H9 (cell line): ENCODE results near the gene CLPTM1L. TPM values are rescaled to one million over a fixed set of nuclear protein-coding genes. Genes with fewer than 3 reads are reported as not detected.

Experiments
- DNase-seq: peaks from one replicate; pipeline ENCODE4 v3.0.0-alpha.2; 2017
- H2AFZ ChIP-seq: one replicate; pipeline ENCODE4 v1.6.1; 2013; ENCODE audit warnings: mild to moderate bottlenecking, low read length, control low read depth, moderate library complexity
- H2AK5ac ChIP-seq: 2 replicates; pipeline ENCODE4 v1.6.1; 2013; ENCODE audit warnings: low read length, control low read depth, mixed read lengths; ENCODE audit not compliant: insufficient read length
- H2BK120ac ChIP-seq: one replicate; pipeline ENCODE4 v1.6.1; 2013; ENCODE audit warnings: low read depth, mild to moderate bottlenecking, low read length, control low read depth, inconsistent platforms; ENCODE audit not compliant: poor library complexity, severe bottlenecking
- H2BK12ac ChIP-seq: 2 replicates; pipeline ENCODE4 v1.6.1; 2013; ENCODE audit warnings: low read length, control low read depth, mixed read lengths, low read depth; ENCODE audit not compliant: insufficient read length
- H2BK15ac ChIP-seq: 2 replicates; pipeline ENCODE4 v1.6.1; 2013; ENCODE audit warnings: low read depth, low read length, control low read depth
- H2BK20ac ChIP-seq: one replicate; pipeline ENCODE4 v1.6.1; 2013; ENCODE audit warnings: low read depth, mild to moderate bottlenecking, low read length, control low read depth, inconsistent platforms; ENCODE audit not compliant: poor library complexity, severe bottlenecking
- H2BK5ac ChIP-seq: 2 replicates; pipeline ENCODE4 v1.6.1; 2013; ENCODE audit warnings: low read length, control low read depth, mixed read lengths; ENCODE audit not compliant: insufficient read length
- H3K14ac ChIP-seq: 2 replicates; pipeline ENCODE4 v1.6.1; 2013; ENCODE audit warnings: low read length, control low read depth; ENCODE audit not compliant: insufficient read depth
- H3K18ac ChIP-seq: 2 replicates; pipeline ENCODE4 v1.6.1; 2013; ENCODE audit warnings: low read depth, mild to moderate bottlenecking, mixed read lengths, low read length, control low read depth; ENCODE audit not compliant: insufficient read length
- H3K23ac ChIP-seq: 2 replicates; pipeline ENCODE4 v1.6.1; 2013; ENCODE audit warnings: low read length, control low read depth, mixed read lengths, low read depth; ENCODE audit not compliant: insufficient read length
- H3K23me2 ChIP-seq: 2 replicates; pipeline ENCODE4 v1.6.1; 2013; ENCODE audit warnings: low read depth, mild to moderate bottlenecking, mixed read lengths, low read length, control low read depth; ENCODE audit not compliant: insufficient read length, poor library complexity, severe bottlenecking
- H3K27ac ChIP-seq: 2 replicates; pipeline ENCODE4 v1.5.1; 2013; ENCODE audit warnings: low read length, control low read depth, mixed read lengths, low read depth; ENCODE audit not compliant: insufficient read length
- H3K27me3 ChIP-seq: 2 replicates; pipeline ENCODE4 v1.6.1; 2013; ENCODE audit warnings: low read length, control low read depth, inconsistent platforms; ENCODE audit not compliant: insufficient read depth
- H3K4ac ChIP-seq: 2 replicates; pipeline ENCODE4 v1.6.1; 2013; ENCODE audit warnings: low read depth, mild to moderate bottlenecking, control low read depth, inconsistent platforms, low read length, moderate library complexity
- H3K4me1 ChIP-seq: 2 replicates; pipeline ENCODE4 v1.6.1; 2013; ENCODE audit warnings: low read length, control low read depth, inconsistent platforms; ENCODE audit not compliant: insufficient read depth
- H3K4me2 ChIP-seq: 2 replicates; pipeline ENCODE4 v1.6.1; 2013; ENCODE audit warnings: low read length, control low read depth, mixed read lengths; ENCODE audit not compliant: insufficient read length, insufficient read depth
- H3K56ac ChIP-seq: 2 replicates; pipeline ENCODE4 v1.6.1; 2013; ENCODE audit warnings: low read depth, mild to moderate bottlenecking, mixed read lengths, low read length, control low read depth; ENCODE audit not compliant: insufficient read length
- H3K79me1 ChIP-seq: 2 replicates; pipeline ENCODE4 v1.6.1; 2013; ENCODE audit warnings: low read depth, mild to moderate bottlenecking, moderate library complexity, low read length, control low read depth, inconsistent platforms; ENCODE audit not compliant: insufficient read depth, poor library complexity, severe bottlenecking
- H3K79me2 ChIP-seq: 2 replicates; pipeline ENCODE4 v1.6.1; 2013; ENCODE audit warnings: low read length, control low read depth, inconsistent platforms; ENCODE audit not compliant: insufficient read depth
- H3K9ac ChIP-seq: 2 replicates; pipeline ENCODE4 v1.6.1; 2013; ENCODE audit warnings: low read length, control low read depth, mixed read lengths; ENCODE audit not compliant: insufficient read length; ENCODE audit errors: extremely low read depth
- H3K9me3 ChIP-seq: one replicate; pipeline ENCODE4 v1.6.1; 2013; ENCODE audit warnings: low read depth, low read length, inconsistent platforms; ENCODE audit not compliant: control insufficient read depth
- H3T11ph ChIP-seq: one replicate; pipeline ENCODE4 v1.6.1; 2013; ENCODE audit warnings: mild to moderate bottlenecking, low read length, control low read depth, inconsistent platforms
- H4K20me1 ChIP-seq: one replicate; pipeline ENCODE4 v1.6.1; 2013; ENCODE audit not compliant: control insufficient read depth, insufficient read length, insufficient read depth
- H4K5ac ChIP-seq: 2 replicates; pipeline ENCODE4 v1.6.1; 2013; ENCODE audit warnings: low read depth, mild to moderate bottlenecking, mixed read lengths, low read length, control low read depth; ENCODE audit not compliant: insufficient read length
- H4K8ac ChIP-seq: replicated peaks from 2 replicates; pipeline ENCODE4 v1.6.1; 2013; ENCODE audit warnings: low read length, control low read depth, mixed read lengths, low read depth; ENCODE audit not compliant: insufficient read length
- H4K91ac ChIP-seq: 2 replicates; pipeline ENCODE4 v1.6.1; 2013; ENCODE audit warnings: low read depth, mild to moderate bottlenecking, moderate library complexity, mixed read lengths, low read length, control low read depth; ENCODE audit not compliant: insufficient read length
- H3K27ac Mint-ChIP-seq, 3 experiments: 2 replicates in 2 of 3; 3 replicates in 1 of 3; pipeline ENCODE4 v1.8.0; 2020 to 2021; ENCODE audit warnings: mixed read lengths in 3 of 3, mild to moderate bottlenecking in 1 of 3, moderate library complexity in 1 of 3
- H3K27me3 Mint-ChIP-seq: 2 replicates; pipeline ENCODE4 v1.8.0; 2021; ENCODE audit warnings: low read depth, mild to moderate bottlenecking, moderate library complexity, mixed read lengths
- H3K36me3 Mint-ChIP-seq, 3 experiments: 2 replicates in 2 of 3; 3 replicates in 1 of 3; pipeline ENCODE4 v1.8.0; 2020 to 2021; ENCODE audit warnings: low read depth in 3 of 3, mixed read lengths in 3 of 3; ENCODE audit not compliant: insufficient read depth in 1 of 3
- H3K4me1 Mint-ChIP-seq, 2 experiments: 2 replicates each; pipeline ENCODE4 v1.8.0; 2020; ENCODE audit warnings: mixed read lengths in 2 of 2
- H3K4me3 Mint-ChIP-seq, 2 experiments: 2 replicates in 1 of 2; 3 replicates in 1 of 2; pipeline ENCODE4 v1.8.0; 2020 to 2021; ENCODE audit warnings: mild to moderate bottlenecking in 2 of 2, mixed read lengths in 2 of 2, moderate library complexity in 1 of 2
- H3K9me3 Mint-ChIP-seq, 2 experiments: 2 replicates in 1 of 2; 3 replicates in 1 of 2; pipeline ENCODE4 v1.8.0; 2020; ENCODE audit warnings: mild to moderate bottlenecking in 2 of 2, mixed read lengths in 2 of 2, moderate library complexity in 1 of 2
- CTCF ChIP-seq: fragments of 200-600 bp; sonication (generic); conservative IDR thresholded peaks from 3 replicates; pipeline ENCODE4 v1.8.0; 2021; ENCODE audit warnings: antibody characterized with exemption, mild to moderate bottlenecking
- WGBS: extraction: QIAGEN DNeasy Blood & Tissue Kit; methylation state at CpG from one replicate; pipeline ENCODE4 v1.1.7; 2013; ENCODE audit warnings: missing lambda C conversion rate, low lambda C conversion rate, mixed read lengths; ENCODE audit not compliant: insufficient read length; ENCODE audit errors: extremely low coverage; 5-methylcytosine and 5-hydroxymethylcytosine counted together
- total RNA-seq: library from RNA; stranded (reverse); gene quantifications from 2 replicates; pipeline ENCODE4 v1.2.1, GENCODE V29; 2021

CLPTM1L gene
- total RNA-seq, 1 experiment from 2014 or later, result 108 TPM

GRCh38 chr5:1320436-1321344 is 24.2 kb downstream of the CLPTM1L start:
- Histone ChIP-seq H3K23ac (no peak overlapping the region), H3K14ac (no peak overlapping the region), H2BK20ac (no peak overlapping the region), H4K20me1 (no peaks in the 10 kb centered on the region), H4K5ac (no peak overlapping the region), H3K23me2 (no peaks in the 10 kb centered on the region), H3K27me3 (no peaks in the 10 kb centered on the region), H4K8ac (no peak overlapping the region), H3K9ac (no peak overlapping the region), H3K27ac (no peak overlapping the region), H3K9me3 (no peaks in the 10 kb centered on the region), H3K18ac (no peak overlapping the region), H3K79me2 (no peaks in the 10 kb centered on the region), H3T11ph (no peak overlapping the region), H4K91ac (no peak overlapping the region), H3K4me1 (no peaks in the 10 kb centered on the region; the same call in 1 of the 2 replicates), H2BK5ac (no peak overlapping the region), H2BK120ac (no peak overlapping the region), H2AFZ (no peak overlapping the region), H2BK15ac (no peak overlapping the region), H2AK5ac (no peak overlapping the region), H2BK12ac (no peak overlapping the region), H3K4ac (no peak overlapping the region), H3K56ac (no peak overlapping the region), H3K79me1 (no peaks in the 10 kb centered on the region), H3K4me2 (no peak overlapping the region)
- TF ChIP-seq CTCF, result no peak
- Mint-ChIP-seq H3K27me3 (no peaks in the 10 kb centered on the region), H3K4me3 (no peak overlapping the region), H3K9me3 (no peaks in the 10 kb centered on the region), H3K36me3 (peaks cover 25 to 76% (median 62%) of the 10 kb centered on the region in 3 experiments; a peak in 6 of 7 replicates), H3K27ac (no peak overlapping the region), H3K4me1 (peaks cover 14 to 15% of the 10 kb centered on the region in 2 experiments)
- peak; percentile 17 for DNase-seq
- no CpG with 5 or more reads among the region's 36 CpGs for WGBS
